Esophagus muscularis mucosa (tissue), 4 donors: ENCODE measurements around the gene RPLP2.

Experiments
- EP300 ChIP-seq: sonication (generic); formaldehyde crosslinking; IDR thresholded peaks from one replicate; pipeline ENCODE4 v1.6.1; 2017; ENCODE audit warnings: antibody characterized with exemption
- POLR2A ChIP-seq: fragments of 450-650 bp; IDR thresholded peaks from one replicate; pipeline ENCODE4 v1.6.1; 2017; ENCODE audit warnings: antibody characterized with exemption, moderate library complexity, mild to moderate bottlenecking, low read depth
- POLR2AphosphoS5 ChIP-seq, 2 donors: sonication (generic); formaldehyde crosslinking; IDR thresholded peaks; one replicate each; pipeline ENCODE4 v1.6.1; 2017; ENCODE audit warnings: antibody characterized with exemption in 2 of 2
- TF ChIP-seq, protein P1 (sequence below), 3 experiments: fragments of 200-600 bp in 2 of 3; fragments of 450-650 bp in 1 of 3; sonication (generic) in 2 of 3; IDR thresholded peaks; one replicate each; pipeline ENCODE4 v1.5.1; 2017 to 2019; ENCODE audit warnings: antibody characterized with exemption in 3 of 3, mild to moderate bottlenecking in 2 of 3, moderate library complexity in 1 of 3

- TF ChIP-seq, protein P1, sequence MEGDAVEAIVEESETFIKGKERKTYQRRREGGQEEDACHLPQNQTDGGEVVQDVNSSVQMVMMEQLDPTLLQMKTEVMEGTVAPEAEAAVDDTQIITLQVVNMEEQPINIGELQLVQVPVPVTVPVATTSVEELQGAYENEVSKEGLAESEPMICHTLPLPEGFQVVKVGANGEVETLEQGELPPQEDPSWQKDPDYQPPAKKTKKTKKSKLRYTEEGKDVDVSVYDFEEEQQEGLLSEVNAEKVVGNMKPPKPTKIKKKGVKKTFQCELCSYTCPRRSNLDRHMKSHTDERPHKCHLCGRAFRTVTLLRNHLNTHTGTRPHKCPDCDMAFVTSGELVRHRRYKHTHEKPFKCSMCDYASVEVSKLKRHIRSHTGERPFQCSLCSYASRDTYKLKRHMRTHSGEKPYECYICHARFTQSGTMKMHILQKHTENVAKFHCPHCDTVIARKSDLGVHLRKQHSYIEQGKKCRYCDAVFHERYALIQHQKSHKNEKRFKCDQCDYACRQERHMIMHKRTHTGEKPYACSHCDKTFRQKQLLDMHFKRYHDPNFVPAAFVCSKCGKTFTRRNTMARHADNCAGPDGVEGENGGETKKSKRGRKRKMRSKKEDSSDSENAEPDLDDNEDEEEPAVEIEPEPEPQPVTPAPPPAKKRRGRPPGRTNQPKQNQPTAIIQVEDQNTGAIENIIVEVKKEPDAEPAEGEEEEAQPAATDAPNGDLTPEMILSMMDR (IDR thresholded peaks at IDR 0.05): no peak
- TF ChIP-seq POLR2AphosphoS5 (IDR thresholded peaks at IDR 0.05): no peak
- no peak for TF ChIP-seq EP300
- TF ChIP-seq POLR2A: no peak
These were observed 5.2 kb upstream of the RPLP2 start for GRCh38 chr11:804599-804964.
